Small intestine (tissue), 7 donors: ENCODE measurements around the gene HERC2. TPM values are rescaled to one million over a fixed set of nuclear protein-coding genes. Genes with fewer than 3 reads are reported as not detected.
"Not testable (repeated sequence)": the region's sequence is repeated elsewhere in the genome, so short reads cannot be mapped to it uniquely, and the experiment has no call there.

Experiments
- DNase-seq, 2 donors: peaks; one replicate each; pipeline versions ENCODE4 v3.0.0 to v3.0.0-alpha.2; 2013
- FAIRE-seq: peaks from 2 replicates; lab custom pipeline; 2012; peaks lifted over from hg19 to GRCh38; lab: Jason Lieb, UNC
- H3K27ac ChIP-seq, 3 donors: one replicate each; pipeline ENCODE4 v1.5.1; 2013; ENCODE audit warnings: low read length in 2 of 3, mild to moderate bottlenecking in 2 of 3, control low read depth in 1 of 3, inconsistent platforms in 1 of 3, low read depth in 1 of 3, moderate library complexity in 1 of 3
- H3K27me3 ChIP-seq, 3 donors: one replicate each; pipeline ENCODE4 v1.6.1; 2013; ENCODE audit warnings: low read length in 3 of 3, inconsistent platforms in 1 of 3; ENCODE audit not compliant: control insufficient read depth in 3 of 3, insufficient read depth in 3 of 3
- H3K36me3 ChIP-seq, 3 donors: one replicate each; pipeline ENCODE4 v1.6.1; 2013; ENCODE audit warnings: low read length in 3 of 3, inconsistent platforms in 1 of 3, low read depth in 1 of 3, mild to moderate bottlenecking in 1 of 3, moderate library complexity in 1 of 3; ENCODE audit not compliant: control insufficient read depth in 3 of 3, insufficient read depth in 2 of 3
- H3K4me1 ChIP-seq, 3 donors: one replicate each; pipeline ENCODE4 v1.6.1; 2013; ENCODE audit warnings: low read length in 2 of 3, inconsistent platforms in 1 of 3, low read depth in 1 of 3, mild to moderate bottlenecking in 1 of 3, moderate library complexity in 1 of 3; ENCODE audit not compliant: control insufficient read depth in 3 of 3, insufficient read depth in 2 of 3
- H3K4me3 ChIP-seq, 3 donors: one replicate each; pipeline ENCODE4 v1.5.1; 2013; ENCODE audit warnings: low read length in 3 of 3, control low read depth in 1 of 3, inconsistent platforms in 1 of 3, low read depth in 1 of 3, mild to moderate bottlenecking in 1 of 3, moderate library complexity in 1 of 3
- H3K9me3 ChIP-seq, 2 donors: one replicate each; pipeline ENCODE4 v1.6.1; 2013; ENCODE audit warnings: low read depth in 1 of 2, low read length in 1 of 2; ENCODE audit not compliant: control insufficient read depth in 2 of 2, insufficient read depth in 1 of 2
- WGBS, 3 donors: extraction: QIAGEN DNeasy Blood & Tissue Kit; methylation state at CpG; one replicate each; pipeline ENCODE4 v1.1.7; 2013; 5-methylcytosine and 5-hydroxymethylcytosine counted together
- polyA plus RNA-seq, 4 donors: library from polyadenylated mRNA; stranded (reverse) in 3 of 4; unstranded in 1 of 4; fragments of 200-250 nt in 3 of 4; fragments of 120-200 nt in 1 of 4; gene quantifications; one replicate each; pipeline versions ENCODE4 v1.2.1 to v1.2.3, GENCODE V29; 2013
- donor health status: healthy with polysubstance abuse.
- donor health status: control.
- donor health status: control.
- donor health status: Bipolar disorder and iron deficiency.
- donor health status: healthy.

HERC2 gene
- polyA plus RNA-seq, 4 donors: 23.2 to 45.6 (median 26.9) TPM

- WGBS, 3 donors: 96 to 100% (median 98%) methylated on average over 3 of the region's 3 CpGs
- no peak for FAIRE-seq
- no peak overlapping the region for H3K27ac ChIP-seq
- no peaks in the 10 kb centered on the region for H3K27me3 ChIP-seq
- DNase-seq: no peak
- no peaks in the 10 kb centered on the region for H3K9me3 ChIP-seq
- no peaks in the 10 kb centered on the region for H3K4me1 ChIP-seq
- H3K36me3 ChIP-seq: peaks cover 9 to 42% (median 26%) of the 10 kb centered on the region in 3 donors
- no peak overlapping the region for H3K4me3 ChIP-seq
These were observed 157.1 kb downstream of the HERC2 start for GRCh38 chr15:28164876-28165275.

- Histone ChIP-seq H3K36me3 (peaks cover 0 to 12% (median 2%) of the 10 kb centered on the region in 3 donors), H3K27ac (no peak overlapping the region), H3K9me3 (peaks cover 0 to 10% of the 10 kb centered on the region in 2 donors), H3K27me3 (no peaks in the 10 kb centered on the region), H3K4me3 (no peak overlapping the region), H3K4me1 (no peaks in the 10 kb centered on the region)
- FAIRE-seq (no peak), DNase-seq (no peak)
- 85 to 95% (median 90%) methylated on average over 4 of the region's 4 CpGs for WGBS, 3 donors
These were observed 167.7 kb downstream of the HERC2 start for GRCh38 chr15:28154283-28154682.

GRCh38 chr15:28153492-28154119 is 168.4 kb downstream of the HERC2 start:
- Histone ChIP-seq H3K36me3 (peaks cover 0 to 12% (median 2%) of the 10 kb centered on the region in 3 donors), H3K4me1 (no peaks in the 10 kb centered on the region), H3K4me3 (no peak overlapping the region), H3K27ac (no peak overlapping the region), H3K9me3 (peaks cover 0 to 17% of the 10 kb centered on the region in 2 donors), H3K27me3 (no peaks in the 10 kb centered on the region)
- FAIRE-seq: no peak
- 64 to 79% (median 78%) methylated on average over 13 of the region's 13 CpGs for WGBS, 3 donors
- no peak for DNase-seq

- 85 to 93% (median 91%) methylated on average over 8 of the region's 8 CpGs for WGBS, 3 donors
- peaks cover 0 to 20% of the 10 kb centered on the region in 2 donors for H3K9me3 ChIP-seq
- H3K36me3 ChIP-seq: peaks cover 0 to 16% (median 2%) of the 10 kb centered on the region in 3 donors
- not testable (repeated sequence) for H3K4me1 ChIP-seq, DNase-seq, H3K4me3 ChIP-seq, FAIRE-seq, H3K27me3 ChIP-seq, H3K27ac ChIP-seq
These were observed 169.4 kb downstream of the HERC2 start for GRCh38 chr15:28152538-28152923.

GRCh38 chr15:28151864-28152537 is 170.0 kb downstream of the HERC2 start:
- H3K27me3 ChIP-seq, H3K4me3 ChIP-seq, DNase-seq, FAIRE-seq, H3K4me1 ChIP-seq, H3K27ac ChIP-seq: not testable (repeated sequence)
- WGBS, 3 donors: 77 to 79% (median 77%) methylated on average over 6 to 9 of the region's 9 CpGs
- peaks cover 0 to 16% (median 2%) of the 10 kb centered on the region in 3 donors for H3K36me3 ChIP-seq
- peaks cover 0 to 20% of the 10 kb centered on the region in 2 donors for H3K9me3 ChIP-seq

GRCh38 chr15:28147801-28148200 is 174.2 kb downstream of the HERC2 start:
- H3K4me1 ChIP-seq: no peaks in the 10 kb centered on the region
- DNase-seq (no peak), FAIRE-seq (no peak)
- H3K4me3 ChIP-seq: no peak overlapping the region
- no peaks in the 10 kb centered on the region for H3K27me3 ChIP-seq
- no peak overlapping the region for H3K27ac ChIP-seq
- 94 to 98% (median 94%) methylated on average over 3 of the region's 3 CpGs for WGBS, 3 donors
- H3K36me3 ChIP-seq: peaks cover 0 to 44% (median 2%) of the 10 kb centered on the region in 3 donors
- peaks cover 0 to 20% of the 10 kb centered on the region in 2 donors for H3K9me3 ChIP-seq

GRCh38 chr15:28145419-28145818 is 176.6 kb downstream of the HERC2 start:
- not testable (repeated sequence) for H3K4me1 ChIP-seq, H3K4me3 ChIP-seq, FAIRE-seq, H3K27me3 ChIP-seq, H3K27ac ChIP-seq, DNase-seq
- Histone ChIP-seq H3K36me3 (peaks cover 4 to 51% (median 5%) of the 10 kb centered on the region in 3 donors), H3K9me3 (peaks cover 0 to 20% of the 10 kb centered on the region in 2 donors)
- 78 to 90% (median 84%) methylated on average over 4 of the region's 4 CpGs for WGBS, 3 donors

- FAIRE-seq: no peak
- no peaks in the 10 kb centered on the region for H3K4me1 ChIP-seq
- H3K4me3 ChIP-seq: no peak overlapping the region
- no peak for DNase-seq
- H3K27ac ChIP-seq: no peak overlapping the region
- H3K36me3 ChIP-seq: peaks cover 11 to 40% (median 11%) of the 10 kb centered on the region in 3 donors
- no peaks in the 10 kb centered on the region for H3K9me3 ChIP-seq
- WGBS, 3 donors: 90 to 96% (median 93%) methylated on average over 6 of the region's 6 CpGs
- H3K27me3 ChIP-seq: no peaks in the 10 kb centered on the region
These were observed 181.9 kb downstream of the HERC2 start for GRCh38 chr15:28140062-28140461.
